Endothelial cell of umbilical vein (primary cell): Measurements from ENCODE around the gene CDH2. TPM values are rescaled to one million over a fixed set of nuclear protein-coding genes. Genes with fewer than 3 reads are reported as not detected.
A peak's percentile ranks its signal among the peaks of the same experiment; 100 is the strongest.

Experiments
- BruUV-seq: library from RNA; stranded (reverse); fragments of 400-500 nt; replicated peaks from 2 replicates; lab custom pipeline; 2021; lab: Mats Ljungman, UMichigan
- CTCF ChIA-PET: fragments of 300-600, 350-600 bp; sonication (Branson Sonifier 250); formaldehyde crosslinking; loops from one replicate; lab custom pipeline; 2021; ENCODE audit warnings: antibody characterized with exemption, inconsistent platforms; lab: Charles Lee
- POLR2A ChIA-PET: fragments of 300-600, 350-600 bp; sonication (Branson Sonifier 250); formaldehyde crosslinking; loops from one replicate; lab custom pipeline; 2021; ENCODE audit warnings: antibody characterized with exemption, inconsistent platforms; lab: Charles Lee
- DNase-seq: peaks from one replicate; pipeline ENCODE4 v3.0.0-alpha.2; 2011; ENCODE audit warnings: low read depth, low spot score
- FAIRE-seq: peaks from 2 replicates; lab custom pipeline; 2011; peaks lifted over from hg19 to GRCh38; lab: Jason Lieb, UNC
- H2AFZ ChIP-seq: 2 replicates; pipeline ENCODE4 v1.6.0; 2012; ENCODE audit warnings: low read depth, low read length, control low read depth, inconsistent platforms
- H3K27ac ChIP-seq: 2 replicates; pipeline ENCODE4 v1.5.1; 2011; ENCODE audit warnings: low read depth, mild to moderate bottlenecking, control low read depth, low read length, moderate library complexity; ENCODE audit not compliant: insufficient read depth
- H3K27me3 ChIP-seq, 2 experiments: 2 replicates each; pipeline versions ENCODE4 v1.6.0 to v1.6.1; 2011; ENCODE audit warnings: low read length in 2 of 2, mixed read lengths in 1 of 2; ENCODE audit not compliant: control insufficient read depth in 2 of 2, insufficient read depth in 2 of 2
- H3K36me3 ChIP-seq, 2 experiments: 2 replicates in 1 of 2; 3 replicates in 1 of 2; pipeline ENCODE4 v1.5.1; 2011; ENCODE audit warnings: low read length in 2 of 2, mild to moderate bottlenecking in 1 of 2, moderate library complexity in 1 of 2; ENCODE audit not compliant: control insufficient read depth in 2 of 2, insufficient read depth in 2 of 2; ENCODE audit errors: extremely low read depth in 1 of 2
- H3K4me1 ChIP-seq: 3 replicates; pipeline ENCODE4 v1.5.1; 2011; ENCODE audit warnings: mild to moderate bottlenecking, low read length; ENCODE audit not compliant: control insufficient read depth, insufficient read depth; ENCODE audit errors: extremely low read depth
- H3K4me2 ChIP-seq: 2 replicates; pipeline ENCODE4 v1.6.1; 2011; ENCODE audit warnings: low read length, control low read depth, mixed read lengths; ENCODE audit not compliant: insufficient read depth
- H3K4me3 ChIP-seq, 3 experiments: fragments of 200-600 bp in 1 of 3; sonication (generic), shearing (Covaris generic) in 1 of 3; replicated peaks in 1 of 3; 2 replicates each; pipeline ENCODE4 v1.5.1; 2011 to 2016; ENCODE audit warnings: control low read depth in 3 of 3, low read length in 3 of 3, mild to moderate bottlenecking in 2 of 3, inconsistent platforms in 1 of 3, low read depth in 1 of 3, moderate library complexity in 1 of 3; ENCODE audit not compliant: insufficient read depth in 1 of 3
- H3K79me2 ChIP-seq: 2 replicates; pipeline ENCODE4 v1.6.0; 2012; ENCODE audit warnings: low read length, inconsistent platforms; ENCODE audit not compliant: control insufficient read depth, insufficient read depth
- H3K9ac ChIP-seq: replicated peaks from 2 replicates; pipeline ENCODE3; 2011; ENCODE audit warnings: low read length, control low read depth; ENCODE audit not compliant: insufficient read depth; ENCODE audit errors: extremely low read depth
- H3K9me1 ChIP-seq: replicated peaks from 3 replicates; pipeline ENCODE4 v1.6.0; 2011; ENCODE audit warnings: mild to moderate bottlenecking, low read length; ENCODE audit not compliant: control insufficient read depth, insufficient read depth; ENCODE audit errors: extremely low read depth
- H3K9me3 ChIP-seq: replicated peaks from 2 replicates; pipeline ENCODE4 v1.5.1; 2012; ENCODE audit warnings: low read length, inconsistent platforms; ENCODE audit not compliant: control insufficient read depth, insufficient read depth
- H4K20me1 ChIP-seq: replicated peaks from 2 replicates; pipeline ENCODE3; 2011; ENCODE audit warnings: mild to moderate bottlenecking, low read length; ENCODE audit not compliant: control insufficient read depth, insufficient read depth; ENCODE audit errors: extremely low read depth
- EZH2 ChIP-seq: IDR thresholded peaks from 2 replicates; pipeline ENCODE4 v1.6.1; 2012; ENCODE audit warnings: borderline replicate concordance, low read depth, mild to moderate bottlenecking, moderate library complexity, low read length, inconsistent platforms; ENCODE audit not compliant: severe bottlenecking
- dilution Hi-C: fragments of 300-500 bp; cut with MboI; formaldehyde crosslinking; loops from one replicate; pipeline ENCODE4 v1.15.0; 2019; ENCODE audit warnings: low sequenced_read_pairs; ENCODE audit not compliant: extremely low pct_ligation_motif_present
- intact Hi-C: fragments of 100-400 bp; cut with micrococcal nuclease; formaldehyde crosslinking; loops from one replicate; pipeline ENCODE4 v1.10.0; 2022
- polyA plus RNA-seq, 4 experiments: library from polyadenylated mRNA; depleted of rRNA in 3 of 4; stranded (reverse) in 3 of 4; unstranded in 1 of 4; fragments of >200 nt; gene quantifications; 2 replicates each; pipeline versions ENCODE4 v1.2.1 to v1.2.3, GENCODE V29; 2011 to 2012; ENCODE audit warnings: missing spikeins in 1 of 4
- total RNA-seq: library from RNA; stranded (reverse); gene quantifications from 2 replicates; pipeline ENCODE4 v1.2.3, GENCODE V29; 2021
- TF ChIP-seq, protein P1 (sequence below), 2 donors: IDR thresholded peaks; 1 replicate in 1 of 2; 2 replicates in 1 of 2; pipeline ENCODE4 v1.5.1; 2011; ENCODE audit warnings: low read length in 2 of 2, mild to moderate bottlenecking in 2 of 2, moderate library complexity in 2 of 2, control low read depth in 1 of 2, inconsistent platforms in 1 of 2, low read depth in 1 of 2; ENCODE audit not compliant: insufficient read depth in 1 of 2; ENCODE audit errors: extremely low read depth in 1 of 2

The CDH2 gene
- total and polyA plus RNA-seq, 2 donors (not counting 3 experiments of a cell fraction or from before 2014, with no cell fraction given) = 37.6 to 59.5 TPM

DNA sequence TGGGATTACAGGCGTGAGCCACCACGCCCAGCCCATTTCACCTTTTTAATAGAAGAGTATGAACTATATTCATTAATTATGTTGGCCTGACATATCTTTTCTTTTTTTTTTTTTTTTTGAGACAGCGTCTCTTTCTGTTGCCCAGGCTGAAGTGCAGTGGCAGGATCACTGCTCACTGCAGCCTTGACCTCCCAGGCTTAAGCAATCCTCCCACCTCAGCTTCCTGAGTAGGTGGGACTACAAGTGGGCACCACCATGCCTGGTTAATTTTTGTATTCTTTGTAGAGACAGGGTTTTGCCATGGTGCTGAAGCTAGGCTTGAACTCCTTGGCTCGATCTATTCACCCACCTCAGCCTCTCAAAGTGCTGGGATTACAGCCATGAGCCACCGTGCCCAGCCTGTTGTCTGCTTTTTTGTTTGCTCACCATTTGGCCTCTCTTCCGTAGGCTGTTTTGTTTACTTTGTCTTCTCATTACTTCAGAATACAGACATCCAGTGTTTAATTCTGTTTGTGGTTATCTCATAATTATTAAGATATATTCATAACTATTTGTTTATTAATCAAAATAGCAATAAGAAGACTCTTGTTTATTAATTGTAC, 16.3 kb upstream of the CDH2 start:
- DNase-seq = no peak
- Histone ChIP-seq H3K27ac (no peak overlapping the region), H3K4me1 (no peaks in the 10 kb centered on the region), H3K9me1 (no peaks in the 10 kb centered on the region), H3K4me3 (no peak overlapping the region), H3K79me2 (no peaks in the 10 kb centered on the region), H3K36me3 (no peaks in the 10 kb centered on the region), H2AFZ (no peak overlapping the region), H3K4me2 (no peak overlapping the region), H3K9ac (no peak overlapping the region), H4K20me1 (no peaks in the 10 kb centered on the region), H3K27me3 (no peaks in the 10 kb centered on the region), H3K9me3 (no peaks in the 10 kb centered on the region)
- intact Hi-C loops = no loop called here
- FAIRE-seq = no peak
- ChIA-PET POLR2A (no interaction called here), CTCF (no interaction called here)
- TF ChIP-seq, protein P1, sequence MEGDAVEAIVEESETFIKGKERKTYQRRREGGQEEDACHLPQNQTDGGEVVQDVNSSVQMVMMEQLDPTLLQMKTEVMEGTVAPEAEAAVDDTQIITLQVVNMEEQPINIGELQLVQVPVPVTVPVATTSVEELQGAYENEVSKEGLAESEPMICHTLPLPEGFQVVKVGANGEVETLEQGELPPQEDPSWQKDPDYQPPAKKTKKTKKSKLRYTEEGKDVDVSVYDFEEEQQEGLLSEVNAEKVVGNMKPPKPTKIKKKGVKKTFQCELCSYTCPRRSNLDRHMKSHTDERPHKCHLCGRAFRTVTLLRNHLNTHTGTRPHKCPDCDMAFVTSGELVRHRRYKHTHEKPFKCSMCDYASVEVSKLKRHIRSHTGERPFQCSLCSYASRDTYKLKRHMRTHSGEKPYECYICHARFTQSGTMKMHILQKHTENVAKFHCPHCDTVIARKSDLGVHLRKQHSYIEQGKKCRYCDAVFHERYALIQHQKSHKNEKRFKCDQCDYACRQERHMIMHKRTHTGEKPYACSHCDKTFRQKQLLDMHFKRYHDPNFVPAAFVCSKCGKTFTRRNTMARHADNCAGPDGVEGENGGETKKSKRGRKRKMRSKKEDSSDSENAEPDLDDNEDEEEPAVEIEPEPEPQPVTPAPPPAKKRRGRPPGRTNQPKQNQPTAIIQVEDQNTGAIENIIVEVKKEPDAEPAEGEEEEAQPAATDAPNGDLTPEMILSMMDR (IDR thresholded peaks at IDR 0.05; ENCODE audit: extremely low read depth in 1 of 2, insufficient read depth in 1 of 2, low read depth in 1 of 2, low read length in 2 of 2) = no peak
- dilution Hi-C loops = no loop called here
- BruUV-seq = no TSS peak

DNA sequence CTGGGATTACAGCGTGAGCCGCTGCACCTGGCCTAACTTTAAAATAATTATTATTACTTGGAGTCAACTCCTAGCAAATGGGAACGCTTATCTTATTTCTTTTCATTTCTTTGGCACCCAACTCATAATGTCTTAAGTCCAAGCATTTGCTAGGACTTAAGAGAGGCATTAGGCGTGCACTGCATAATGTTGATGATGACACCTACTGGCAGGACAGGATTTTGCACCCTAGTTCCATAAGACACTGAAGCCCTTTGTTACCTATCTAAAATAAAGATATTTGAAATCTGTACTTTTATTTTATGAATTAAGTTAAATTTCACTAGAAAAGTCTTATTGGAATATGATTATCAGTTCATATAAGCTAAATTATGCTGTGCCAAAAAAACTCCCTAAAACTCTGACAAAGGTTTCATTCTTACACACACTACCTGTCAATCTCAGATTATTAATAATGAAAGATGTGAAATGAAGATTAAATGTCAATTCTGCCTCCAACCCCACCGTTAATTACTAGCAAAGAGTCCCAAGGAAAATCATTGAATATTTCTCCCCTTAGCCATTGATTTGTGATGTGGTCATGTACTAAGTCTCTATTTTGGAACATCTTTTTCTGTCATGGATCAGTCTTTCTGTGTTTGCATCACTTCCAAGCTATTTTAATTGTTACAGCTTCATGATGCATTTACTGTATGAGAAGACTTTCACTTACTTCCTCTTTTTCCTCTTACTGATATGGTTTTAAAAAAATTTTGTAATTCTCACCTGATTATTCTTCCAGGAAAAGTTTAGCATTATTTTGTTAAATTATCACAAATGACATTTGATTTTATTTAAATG, 12.7 kb upstream of the CDH2 start:
- no peak overlapping the region for H3K27ac ChIP-seq
- H2AFZ ChIP-seq = no peak overlapping the region
- H3K9me3 ChIP-seq = no peaks in the 10 kb centered on the region
- CTCF ChIA-PET = interaction anchor here (1.1 kb wide), 1 partner anchor 13 kb away, joined by 3 read pairs; no protein-coding TSS in a partner anchor
- no peaks in the 10 kb centered on the region for H3K27me3 ChIP-seq
- no peaks in the 10 kb centered on the region for H4K20me1 ChIP-seq
- no TSS peak for BruUV-seq
- H3K36me3 ChIP-seq = no peaks in the 10 kb centered on the region
- H3K79me2 ChIP-seq = no peaks in the 10 kb centered on the region
- no peaks in the 10 kb centered on the region for H3K9me1 ChIP-seq
- DNase-seq (peak; percentile 73), FAIRE-seq (peak; percentile 64)
- no peak overlapping the region for H3K4me3 ChIP-seq
- dilution Hi-C loops = no loop called here
- no peaks in the 10 kb centered on the region for H3K4me1 ChIP-seq
- intact Hi-C loops = loop anchor here (1.0 kb wide), 3 partner anchors 411 to 584 kb away; no protein-coding TSS in a partner anchor
- H3K9ac ChIP-seq = no peak overlapping the region
- no peak for TF ChIP-seq EZH2
- TF ChIP-seq, protein P1 (IDR thresholded peaks at IDR 0.05; ENCODE audit: extremely low read depth in 1 of 2, insufficient read depth in 1 of 2, low read depth in 1 of 2, low read length in 2 of 2) = peak; percentile 67
- POLR2A ChIA-PET = no interaction called here
- no peak overlapping the region for H3K4me2 ChIP-seq
